Activated naive CD4-positive, alpha-beta T cell treated with Interleukin-2 at 50 U/mL for 16 hours (primary cell): ENCODE results near the gene ADCY9.

Source experiments
- DNase-seq: peaks from one replicate; pipeline ENCODE4 v3.0.0-alpha.2; 2020

ADCY9 gene

DNA sequence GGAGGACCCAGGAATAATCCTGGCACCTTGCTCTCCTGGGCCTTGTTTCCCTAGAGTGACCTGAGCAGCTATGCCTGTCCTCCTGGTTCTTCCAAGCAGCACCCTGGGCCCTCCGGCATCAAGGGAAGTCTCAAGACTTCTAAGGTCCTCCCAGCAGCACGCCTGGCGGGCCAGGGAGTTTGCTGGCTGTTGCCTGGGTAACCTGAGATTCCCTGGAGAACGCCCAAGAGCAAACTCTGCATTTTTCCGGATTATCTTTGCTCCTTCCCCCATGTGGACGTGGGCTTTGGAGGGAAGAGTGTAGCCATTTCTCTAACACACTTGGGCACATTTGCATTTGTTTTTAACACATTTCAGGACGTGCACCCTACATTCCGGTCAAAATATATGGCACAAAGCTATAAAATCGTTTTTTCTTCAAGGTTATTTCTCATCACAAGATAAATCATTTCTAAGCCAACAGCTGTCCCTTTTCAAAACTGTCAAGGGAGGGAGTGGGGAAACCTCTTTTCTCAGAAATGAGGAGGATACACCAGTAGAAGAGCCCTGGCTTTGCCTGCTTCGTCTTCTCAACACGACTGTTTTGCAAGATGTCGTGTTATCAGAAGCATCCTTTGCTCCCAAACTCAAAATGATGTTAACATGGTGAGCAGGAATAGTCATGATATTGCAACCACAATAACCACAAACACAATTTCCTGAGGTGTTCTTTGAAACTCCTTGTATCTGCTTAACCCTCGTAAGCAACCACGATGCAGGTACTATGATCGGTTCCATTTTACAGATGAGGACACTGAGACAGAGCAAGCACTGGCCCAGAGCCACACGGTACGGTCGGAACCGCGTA lies 116.5 kb downstream of the ADCY9 start:
- DNase-seq: no peak

GRCh38 chr16:3998793-3999478 lies 117.3 kb downstream of the ADCY9 start:
- no peak for DNase-seq

- no peak for DNase-seq
Observed at GRCh38 chr16:3997231-3997841, 118.9 kb downstream of the ADCY9 start.

DNA sequence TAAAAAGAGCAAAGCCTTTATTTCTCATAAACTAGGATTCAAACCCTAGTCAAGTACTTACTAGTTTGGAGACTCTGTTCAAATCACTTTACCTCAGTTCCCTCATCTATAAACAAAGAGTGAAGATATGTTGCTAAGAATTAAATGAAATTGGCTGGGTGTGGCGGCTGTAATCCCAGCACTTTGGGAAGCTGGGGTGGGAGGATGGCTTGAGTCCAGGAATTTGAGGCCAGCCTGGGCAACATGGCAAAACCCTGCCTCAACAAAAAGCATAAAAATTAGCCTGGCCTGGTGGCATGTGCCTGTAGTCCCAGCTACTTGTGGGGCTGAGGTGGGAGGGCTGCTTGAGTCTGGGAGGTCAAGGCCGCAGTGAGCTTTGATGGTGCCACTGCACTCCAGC lies 121.2 kb downstream of the ADCY9 start:
- no peak for DNase-seq

- DNase-seq: no peak
Observed at GRCh38 chr16:3993052-3993785, 123.0 kb downstream of the ADCY9 start.

GRCh38 chr16:3992297-3993051 lies 123.8 kb downstream of the ADCY9 start:
- no peak for DNase-seq

DNA sequence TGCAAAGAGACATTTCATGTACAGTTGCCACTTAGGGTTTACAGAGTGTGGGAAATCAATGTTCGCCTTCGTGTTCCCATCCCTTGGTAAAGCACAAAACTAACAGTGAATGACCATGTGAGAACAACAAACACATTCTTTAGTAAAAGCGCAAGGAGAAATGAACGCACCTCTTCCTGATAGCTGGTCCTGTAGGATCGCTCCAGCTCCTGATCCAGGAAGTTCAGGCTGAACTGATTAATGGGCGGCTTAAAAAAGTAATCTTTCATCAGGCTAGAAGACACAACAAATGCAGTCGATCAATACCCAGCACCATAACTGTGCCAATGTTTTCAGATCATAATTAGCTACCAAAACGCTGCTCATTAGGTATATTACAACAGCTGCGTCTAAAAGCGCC lies 127.4 kb downstream of the ADCY9 start:
- no peak for DNase-seq

- no peak for DNase-seq
Observed at GRCh38 chr16:3988011-3988410, 128.2 kb downstream of the ADCY9 start.

- no peak for DNase-seq
Observed at GRCh38 chr16:3987231-3987630, 129.0 kb downstream of the ADCY9 start.

DNA sequence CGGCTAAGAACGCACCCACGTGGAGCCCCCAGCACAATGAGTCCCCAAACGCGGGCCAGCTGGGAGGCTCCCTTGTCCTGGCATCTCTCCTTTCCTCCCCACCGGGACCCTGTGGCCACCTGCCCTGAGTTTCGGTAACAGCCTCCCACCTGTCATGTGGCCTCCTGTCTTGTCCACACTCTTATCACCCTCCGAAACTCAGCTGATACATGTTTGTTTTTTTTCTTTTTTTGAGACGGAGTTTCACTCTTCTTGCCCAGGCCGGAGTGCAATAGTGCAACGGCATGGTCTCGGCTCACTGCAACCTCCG lies 130.1 kb downstream of the ADCY9 start:
- DNase-seq: no peak

DNA sequence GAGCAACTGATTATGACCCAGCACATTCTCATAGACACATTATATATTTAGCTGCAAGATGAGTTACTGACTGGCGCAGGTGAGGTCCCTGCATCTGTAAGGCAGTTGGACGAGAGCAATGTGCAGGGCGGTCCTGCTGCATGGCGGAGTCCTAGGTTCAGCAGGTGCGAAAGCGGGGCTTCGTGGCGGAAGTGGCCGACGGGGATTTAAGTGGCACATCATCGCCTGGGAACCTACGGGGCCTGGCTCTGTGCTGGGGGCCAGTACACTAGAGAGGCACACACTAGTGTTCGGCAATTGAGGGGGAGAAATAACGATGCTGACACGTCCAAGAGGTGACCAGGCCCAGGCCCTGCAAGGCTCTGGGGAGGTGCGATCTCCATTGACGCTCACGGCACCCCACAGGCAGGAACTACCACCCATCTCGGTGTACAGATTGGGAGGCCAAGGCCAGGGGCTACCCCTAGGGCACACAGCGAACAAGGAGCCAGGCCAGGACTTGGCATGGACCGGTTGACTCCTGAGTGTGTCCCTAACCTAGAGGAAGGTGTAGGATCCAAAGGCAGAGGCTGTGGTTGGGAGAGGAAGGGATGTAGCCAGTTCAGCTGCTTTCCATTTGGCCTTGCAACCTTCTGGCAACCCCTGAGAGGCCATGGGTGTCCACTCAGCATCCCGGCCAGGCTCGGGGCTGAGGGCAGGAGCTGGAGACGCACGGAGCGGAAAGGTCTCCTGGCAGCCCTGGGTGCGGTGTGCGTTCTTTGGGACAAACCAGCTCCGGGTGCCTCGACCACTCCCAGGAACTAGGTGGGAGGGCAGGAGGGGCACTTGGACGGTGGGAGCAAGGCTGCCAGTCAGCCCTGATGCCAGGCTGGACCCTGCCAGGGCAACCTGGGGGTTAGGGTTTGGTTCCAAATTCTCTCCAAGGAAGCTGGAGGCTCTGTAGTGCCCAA lies 131.9 kb downstream of the ADCY9 start:
- DNase-seq: no peak

GRCh38 chr16:3983081-3983520 lies 133.1 kb downstream of the ADCY9 start:
- peak; percentile 46 for DNase-seq

- DNase-seq: no peak
Observed at GRCh38 chr16:3982216-3982615, 134.0 kb downstream of the ADCY9 start.

GRCh38 chr16:3980253-3981111 lies 135.8 kb downstream of the ADCY9 start:
- no peak for DNase-seq

DNA sequence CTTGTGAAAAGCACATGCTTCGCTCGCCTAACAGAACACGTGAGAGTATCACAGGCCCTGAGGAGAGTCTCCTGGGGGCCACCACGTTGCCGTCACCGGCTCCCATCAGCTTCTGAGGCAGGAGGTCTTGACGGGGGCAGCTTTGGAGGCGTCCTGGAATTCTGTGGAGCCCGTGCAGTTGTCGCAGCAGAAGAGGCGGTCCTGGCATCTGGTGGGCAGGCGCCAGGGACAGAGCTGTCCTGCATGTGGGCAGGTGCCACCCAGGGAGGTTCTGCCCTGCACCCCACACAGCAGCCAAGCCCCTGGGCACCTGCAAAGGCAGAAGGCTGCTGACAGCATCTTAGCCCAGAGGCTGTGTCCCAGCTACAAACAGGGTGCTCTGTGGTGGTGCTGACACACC lies 136.7 kb downstream of the ADCY9 start:
- no peak for DNase-seq

DNA sequence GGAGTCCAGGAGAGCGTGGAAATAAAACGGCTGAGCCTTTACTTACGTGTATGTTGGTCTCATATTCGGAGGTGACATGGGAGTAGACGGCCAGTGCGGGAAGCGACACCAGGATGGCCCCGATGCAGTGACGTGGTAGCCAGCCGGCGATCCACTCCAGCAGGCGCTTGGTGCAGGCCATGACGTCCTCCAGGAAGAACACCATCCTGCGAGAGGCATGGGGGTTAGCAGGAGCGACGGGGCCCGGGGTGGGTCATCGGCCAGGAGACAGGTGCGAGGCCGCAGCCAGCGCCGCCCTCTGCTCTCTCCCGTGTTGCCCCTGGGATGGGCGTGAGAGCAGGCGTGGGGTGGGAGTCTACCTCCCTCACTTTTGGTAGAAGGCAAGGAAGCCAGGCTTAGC lies 137.2 kb downstream of the ADCY9 start:
- DNase-seq: no peak

DNA sequence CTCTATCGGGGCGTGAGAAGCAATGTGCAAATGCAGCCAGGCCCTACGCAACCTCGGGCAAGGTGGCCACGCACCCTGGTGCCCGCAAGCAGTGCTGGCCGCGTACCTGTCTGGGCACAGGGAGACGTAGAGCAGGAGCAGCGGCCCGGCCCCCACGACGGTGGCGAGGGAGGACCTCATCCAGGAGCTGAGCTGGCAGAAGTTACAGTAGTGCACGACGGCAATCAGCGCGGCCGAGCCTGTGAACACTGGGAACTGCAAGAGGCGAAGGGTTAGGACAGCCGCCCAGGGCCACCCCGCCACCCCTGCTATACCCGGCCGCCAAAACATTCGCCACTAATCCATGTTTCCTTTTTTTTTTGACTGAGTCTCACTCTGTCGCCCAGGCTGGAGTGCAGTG lies 138.9 kb downstream of the ADCY9 start:
- DNase-seq: no peak

DNA sequence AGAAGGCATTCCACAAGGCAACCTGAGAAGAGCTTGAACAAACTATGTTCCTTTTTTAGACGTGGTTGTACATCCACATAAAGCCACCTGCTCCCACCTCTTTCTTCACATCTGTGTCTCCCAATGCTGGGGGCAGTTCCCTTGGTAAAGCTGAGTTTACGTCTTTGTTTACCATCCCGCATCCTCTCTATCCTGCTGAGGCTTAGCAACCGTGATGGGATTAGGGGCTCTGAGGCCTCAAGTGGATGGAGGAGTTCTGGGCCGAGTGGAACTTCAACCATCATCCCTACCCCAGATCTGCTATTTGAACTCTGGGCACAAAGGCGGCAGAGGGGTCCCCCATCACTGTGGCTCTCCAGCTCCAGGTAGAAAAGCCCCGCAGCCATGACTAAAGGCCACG lies 141.5 kb downstream of the ADCY9 start:
- DNase-seq: no peak

GRCh38 chr16:3971706-3972105 lies 144.5 kb downstream of the ADCY9 start:
- no peak for DNase-seq

GRCh38 chr16:3971261-3971660 lies 145.0 kb downstream of the ADCY9 start:
- no peak for DNase-seq

DNA sequence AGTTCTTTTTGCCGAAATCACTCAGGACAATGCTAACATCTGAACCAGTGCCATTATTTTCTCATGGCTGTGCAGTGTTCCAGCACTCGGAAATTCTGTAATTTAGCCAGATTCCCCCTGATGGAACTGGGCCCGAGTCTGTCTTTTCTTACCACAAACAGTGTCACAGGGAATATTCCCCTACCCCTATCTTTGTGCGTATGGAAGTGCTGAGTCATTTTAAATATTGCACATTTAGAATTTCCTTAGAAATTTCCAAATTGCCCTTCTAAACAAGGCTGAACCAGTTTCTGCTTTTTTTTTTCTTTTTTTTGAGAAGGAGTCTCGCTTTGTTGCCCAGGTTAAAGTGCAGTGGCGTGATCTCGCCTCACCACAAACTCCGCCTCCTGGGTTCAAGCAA lies 147.7 kb downstream of the ADCY9 start:
- DNase-seq: no peak
